WTC11 (cell line): ENCODE measurements around the gene TRIM58. TPM values are rescaled to one million over a fixed set of nuclear protein-coding genes. Genes with fewer than 3 reads are reported as not detected.

Source experiments
- ATAC-seq: fragments of 200-7000 bp; cut with Tn5 transposase; 2 replicates; pipeline ENCODE4 v1.10.0; 2021; ENCODE audit warnings: mild to moderate bottlenecking, moderate library complexity
- CTCF ChIA-PET: fragments of 300-600 bp; sonication (Branson Sonifier 250); formaldehyde crosslinking; loops from one replicate; lab custom pipeline; 2021; ENCODE audit warnings: antibody characterized with exemption; lab: Charles Lee
- POLR2A ChIA-PET: fragments of 350-600 bp; sonication (Branson Sonifier 250); formaldehyde crosslinking; loops from one replicate; lab custom pipeline; 2021; ENCODE audit warnings: antibody characterized with exemption; lab: Charles Lee
- DNase-seq: peaks from one replicate; pipeline ENCODE4 v3.0.0; 2021; ENCODE audit warnings: low spot score
- H3K27ac Mint-ChIP-seq: 2 replicates; pipeline ENCODE4 v1.8.0; 2021; ENCODE audit warnings: mixed read lengths
- H3K27me3 Mint-ChIP-seq: 2 replicates; pipeline ENCODE4 v1.8.0; 2021; ENCODE audit warnings: low read depth, mild to moderate bottlenecking, moderate library complexity, mixed read lengths
- H3K36me3 Mint-ChIP-seq: 2 replicates; pipeline ENCODE4 v1.8.0; 2021; ENCODE audit warnings: mixed read lengths
- H3K4me1 Mint-ChIP-seq: 2 replicates; pipeline ENCODE4 v1.8.0; 2022; ENCODE audit warnings: mixed read lengths
- H3K4me3 Mint-ChIP-seq: 2 replicates; pipeline ENCODE4 v1.8.0; 2021; ENCODE audit warnings: mild to moderate bottlenecking, moderate library complexity, mixed read lengths
- H3K9me3 Mint-ChIP-seq: 2 replicates; pipeline ENCODE4 v1.8.0; 2021; ENCODE audit warnings: mixed read lengths
- CREM ChIP-seq: sonication (generic); formaldehyde crosslinking; IDR thresholded peaks from 2 replicates; pipeline ENCODE4 v1.8.1; 2022; ENCODE audit warnings: mild to moderate bottlenecking, missing genetic modification reagents, moderate library complexity
- ELF4 ChIP-seq: sonication (generic); formaldehyde crosslinking; IDR thresholded peaks from 2 replicates; pipeline ENCODE4 v1.8.1; 2022; ENCODE audit warnings: low read depth, mild to moderate bottlenecking, moderate library complexity, missing genetic modification reagents
- ETV6 ChIP-seq: sonication (generic); formaldehyde crosslinking; IDR thresholded peaks from 2 replicates; pipeline ENCODE4 v1.8.1; 2022; ENCODE audit warnings: mild to moderate bottlenecking, missing genetic modification reagents
- NR1H2 ChIP-seq: sonication (generic); formaldehyde crosslinking; IDR thresholded peaks from 2 replicates; pipeline ENCODE4 v1.9.0; 2021; ENCODE audit warnings: mild to moderate bottlenecking, moderate library complexity, missing genetic modification reagents
- PRDM15 ChIP-seq: sonication (generic); formaldehyde crosslinking; IDR thresholded peaks from 2 replicates; pipeline ENCODE4 v1.8.0; 2022; ENCODE audit warnings: missing genetic modification reagents
- SOX15 ChIP-seq: fragments of 250-450 bp; sonication (Bioruptor Pico); IDR thresholded peaks from 2 replicates; pipeline ENCODE4 v1.9.0; 2021; ENCODE audit warnings: mild to moderate bottlenecking
- USF1 ChIP-seq: sonication (generic); formaldehyde crosslinking; IDR thresholded peaks from 2 replicates; pipeline ENCODE4 v1.8.0; 2022; ENCODE audit warnings: mild to moderate bottlenecking, missing genetic modification reagents
- ZNF121 ChIP-seq: sonication (generic); formaldehyde crosslinking; IDR thresholded peaks from 2 replicates; pipeline ENCODE4 v1.8.0; 2023; ENCODE audit warnings: missing genetic modification reagents
- ZNF219 ChIP-seq: sonication (generic); formaldehyde crosslinking; IDR thresholded peaks from 2 replicates; pipeline ENCODE4 v1.8.0; 2023; ENCODE audit warnings: missing genetic modification reagents, mild to moderate bottlenecking, borderline replicate concordance
- ZNF416 ChIP-seq: fragments of 250-450 bp; sonication (Bioruptor Pico); IDR thresholded peaks from 2 replicates; pipeline ENCODE4 v1.9.0; 2021; ENCODE audit warnings: mild to moderate bottlenecking, inconsistent platforms
- ZNF423 ChIP-seq: fragments of 250-450 bp; sonication (Bioruptor Pico); IDR thresholded peaks from 2 replicates; pipeline ENCODE4 v2.1.2; 2022; ENCODE audit warnings: mild to moderate bottlenecking, moderate library complexity
- ZSCAN18 ChIP-seq: fragments of 250-450 bp; sonication (Bioruptor Pico); IDR thresholded peaks from 2 replicates; pipeline ENCODE4 v2.1.2; 2022; ENCODE audit warnings: mild to moderate bottlenecking, moderate library complexity
- total RNA-seq: library from RNA; stranded (reverse); gene quantifications from 3 replicates; pipeline ENCODE4 v1.2.3, GENCODE V29; 2021
- TF ChIP-seq, protein P1 (sequence below): sonication (generic); formaldehyde crosslinking; IDR thresholded peaks from 2 replicates; pipeline ENCODE4 v1.8.0; 2022; ENCODE audit warnings: mild to moderate bottlenecking, missing genetic modification reagents
- TF ChIP-seq, protein P2 (sequence below): sonication (generic); formaldehyde crosslinking; IDR thresholded peaks from 2 replicates; pipeline ENCODE4 v1.8.1; 2023; ENCODE audit warnings: mild to moderate bottlenecking, missing genetic modification reagents, moderate library complexity
- TF ChIP-seq, protein P3 (sequence below): fragments of 250-450 bp; sonication (Bioruptor Pico); IDR thresholded peaks from 2 replicates; pipeline ENCODE4 v1.9.0; 2021; ENCODE audit warnings: mild to moderate bottlenecking
- TF ChIP-seq, protein P4 (sequence below): sonication (generic); formaldehyde crosslinking; IDR thresholded peaks from 2 replicates; pipeline ENCODE4 v1.8.0; 2022; ENCODE audit warnings: mild to moderate bottlenecking, missing genetic modification reagents
- TF ChIP-seq, protein P5 (sequence below): sonication (generic); formaldehyde crosslinking; IDR thresholded peaks from 2 replicates; pipeline ENCODE4 v1.8.1; 2022; ENCODE audit warnings: low read depth, mild to moderate bottlenecking, moderate library complexity, missing genetic modification reagents, borderline replicate concordance
- TF ChIP-seq, protein P6 (sequence below): fragments of 250-450 bp; sonication (Bioruptor Pico); conservative IDR thresholded peaks from 2 replicates; pipeline ENCODE4 v1.9.0; 2021; ENCODE audit warnings: mild to moderate bottlenecking

The TRIM58 gene
- total RNA-seq, 1 experiment from 2014 or later, result 1.0 TPM

DNA sequence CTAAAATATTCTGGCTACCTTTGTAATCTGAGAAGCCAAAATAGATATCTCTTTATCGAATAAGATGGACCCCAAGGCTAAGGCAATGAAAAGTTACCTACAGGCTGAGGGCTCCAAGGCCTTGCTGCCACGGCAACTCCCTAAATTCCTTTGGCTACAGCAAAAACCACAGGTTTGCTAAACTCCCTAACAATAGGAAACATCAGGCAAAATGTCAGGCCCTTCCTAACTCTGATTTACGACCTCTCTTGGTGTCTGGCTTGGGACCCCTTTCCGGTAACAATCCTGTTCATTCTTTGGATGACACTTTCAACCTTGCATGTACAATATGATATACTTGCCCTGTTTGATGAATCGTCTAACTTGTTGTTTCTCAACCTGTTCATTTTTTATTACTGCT is 51.8 kb downstream of the TRIM58 start (continued):
- TF ChIP-seq, protein P1, sequence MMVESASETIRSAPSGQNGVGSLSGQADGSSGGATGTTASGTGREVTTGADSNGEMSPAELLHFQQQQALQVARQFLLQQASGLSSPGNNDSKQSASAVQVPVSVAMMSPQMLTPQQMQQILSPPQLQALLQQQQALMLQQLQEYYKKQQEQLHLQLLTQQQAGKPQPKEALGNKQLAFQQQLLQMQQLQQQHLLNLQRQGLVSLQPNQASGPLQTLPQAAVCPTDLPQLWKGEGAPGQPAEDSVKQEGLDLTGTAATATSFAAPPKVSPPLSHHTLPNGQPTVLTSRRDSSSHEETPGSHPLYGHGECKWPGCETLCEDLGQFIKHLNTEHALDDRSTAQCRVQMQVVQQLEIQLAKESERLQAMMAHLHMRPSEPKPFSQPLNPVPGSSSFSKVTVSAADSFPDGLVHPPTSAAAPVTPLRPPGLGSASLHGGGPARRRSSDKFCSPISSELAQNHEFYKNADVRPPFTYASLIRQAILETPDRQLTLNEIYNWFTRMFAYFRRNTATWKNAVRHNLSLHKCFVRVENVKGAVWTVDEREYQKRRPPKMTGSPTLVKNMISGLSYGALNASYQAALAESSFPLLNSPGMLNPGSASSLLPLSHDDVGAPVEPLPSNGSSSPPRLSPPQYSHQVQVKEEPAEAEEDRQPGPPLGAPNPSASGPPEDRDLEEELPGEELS (CRISPR knock-in tag), result no peak
- no peak for TF ChIP-seq SOX15 (CRISPR knock-in tag)
- no peak for TF ChIP-seq ZSCAN18 (CRISPR knock-in tag)
- TF ChIP-seq USF1 (CRISPR knock-in tag), result no peak
- TF ChIP-seq ZNF121 (CRISPR knock-in tag), result no peak
- TF ChIP-seq, protein P2, sequence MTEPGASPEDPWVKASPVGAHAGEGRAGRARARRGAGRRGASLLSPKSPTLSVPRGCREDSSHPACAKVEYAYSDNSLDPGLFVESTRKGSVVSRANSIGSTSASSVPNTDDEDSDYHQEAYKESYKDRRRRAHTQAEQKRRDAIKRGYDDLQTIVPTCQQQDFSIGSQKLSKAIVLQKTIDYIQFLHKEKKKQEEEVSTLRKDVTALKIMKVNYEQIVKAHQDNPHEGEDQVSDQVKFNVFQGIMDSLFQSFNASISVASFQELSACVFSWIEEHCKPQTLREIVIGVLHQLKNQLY, result no peak
- TF ChIP-seq, protein P3, sequence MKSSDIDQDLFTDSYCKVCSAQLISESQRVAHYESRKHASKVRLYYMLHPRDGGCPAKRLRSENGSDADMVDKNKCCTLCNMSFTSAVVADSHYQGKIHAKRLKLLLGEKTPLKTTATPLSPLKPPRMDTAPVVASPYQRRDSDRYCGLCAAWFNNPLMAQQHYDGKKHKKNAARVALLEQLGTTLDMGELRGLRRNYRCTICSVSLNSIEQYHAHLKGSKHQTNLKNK (CRISPR knock-in tag), result no peak
- TF ChIP-seq ZNF219, result no peak
- TF ChIP-seq, all 79 proteins: peak for 0

GRCh38 chr1:247913786-247914185 is 56.8 kb downstream of the TRIM58 start:
- ChIA-PET CTCF (no interaction called here), POLR2A (no interaction called here)
- Mint-ChIP-seq H3K4me3 (no peak overlapping the region), H3K36me3 (peaks cover 37% of the 10 kb centered on the region), H3K9me3 (peaks cover 60% of the 10 kb centered on the region), H3K27ac (no peak overlapping the region), H3K4me1 (peaks cover 4% of the 10 kb centered on the region), H3K27me3 (no peaks in the 10 kb centered on the region; the same call in 1 of the 2 replicates)
- DNase-seq, result no peak
- ATAC-seq, result no peak
- no peak for TF ChIP-seq ZNF423 (CRISPR knock-in tag)
- no peak for TF ChIP-seq CREM
- TF ChIP-seq, protein P4, sequence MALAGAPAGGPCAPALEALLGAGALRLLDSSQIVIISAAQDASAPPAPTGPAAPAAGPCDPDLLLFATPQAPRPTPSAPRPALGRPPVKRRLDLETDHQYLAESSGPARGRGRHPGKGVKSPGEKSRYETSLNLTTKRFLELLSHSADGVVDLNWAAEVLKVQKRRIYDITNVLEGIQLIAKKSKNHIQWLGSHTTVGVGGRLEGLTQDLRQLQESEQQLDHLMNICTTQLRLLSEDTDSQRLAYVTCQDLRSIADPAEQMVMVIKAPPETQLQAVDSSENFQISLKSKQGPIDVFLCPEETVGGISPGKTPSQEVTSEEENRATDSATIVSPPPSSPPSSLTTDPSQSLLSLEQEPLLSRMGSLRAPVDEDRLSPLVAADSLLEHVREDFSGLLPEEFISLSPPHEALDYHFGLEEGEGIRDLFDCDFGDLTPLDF (CRISPR knock-in tag), result no peak
- no peak for TF ChIP-seq PRDM15 (CRISPR knock-in tag)
- no peak for TF ChIP-seq ETV6 (CRISPR knock-in tag)
- TF ChIP-seq ELF4, result no peak
- no peak for TF ChIP-seq NR1H2 (CRISPR knock-in tag)
- TF ChIP-seq, protein P2, result no peak
- no peak for TF ChIP-seq ZNF416 (CRISPR knock-in tag)
- TF ChIP-seq, protein P5, sequence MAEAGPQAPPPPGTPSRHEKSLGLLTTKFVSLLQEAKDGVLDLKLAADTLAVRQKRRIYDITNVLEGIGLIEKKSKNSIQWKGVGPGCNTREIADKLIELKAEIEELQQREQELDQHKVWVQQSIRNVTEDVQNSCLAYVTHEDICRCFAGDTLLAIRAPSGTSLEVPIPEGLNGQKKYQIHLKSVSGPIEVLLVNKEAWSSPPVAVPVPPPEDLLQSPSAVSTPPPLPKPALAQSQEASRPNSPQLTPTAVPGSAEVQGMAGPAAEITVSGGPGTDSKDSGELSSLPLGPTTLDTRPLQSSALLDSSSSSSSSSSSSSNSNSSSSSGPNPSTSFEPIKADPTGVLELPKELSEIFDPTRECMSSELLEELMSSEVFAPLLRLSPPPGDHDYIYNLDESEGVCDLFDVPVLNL, result no peak
- TF ChIP-seq ZSCAN18 (CRISPR knock-in tag), result no peak
- TF ChIP-seq, protein P6, sequence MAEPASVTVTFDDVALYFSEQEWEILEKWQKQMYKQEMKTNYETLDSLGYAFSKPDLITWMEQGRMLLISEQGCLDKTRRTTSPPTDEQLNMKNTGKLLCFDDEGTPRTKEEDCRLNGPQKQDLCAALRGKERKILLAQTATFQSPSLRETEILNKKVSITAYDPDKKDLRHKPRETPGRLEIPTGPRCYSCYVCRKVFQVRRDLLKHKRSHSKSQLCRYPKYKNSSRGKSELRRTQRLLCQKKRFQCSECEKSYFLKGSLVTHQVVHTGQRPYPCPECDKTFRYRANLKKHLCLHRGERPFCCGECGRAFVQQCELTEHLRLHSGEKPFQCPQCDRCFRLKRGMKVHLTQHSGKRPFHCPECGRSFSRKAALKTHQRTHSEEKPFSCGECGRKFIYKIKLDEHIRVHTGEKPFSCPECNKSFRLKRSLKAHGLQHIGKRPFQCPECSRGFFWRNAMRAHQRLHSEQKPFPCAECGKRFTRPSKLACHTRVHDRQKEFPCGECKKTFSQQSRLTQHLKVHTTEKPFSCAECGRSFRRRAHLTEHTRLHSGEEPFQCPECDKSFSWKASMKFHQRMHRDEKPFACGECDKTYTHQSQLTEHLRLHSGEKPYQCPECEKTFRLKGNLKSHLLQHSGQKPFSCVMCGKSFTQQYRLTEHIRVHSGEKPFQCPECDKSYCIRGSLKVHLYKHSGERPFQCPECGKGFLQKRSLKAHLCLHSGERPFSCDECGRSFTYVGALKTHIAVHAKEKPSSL (CRISPR knock-in tag), result no peak
